GM21786 (cell line): Measurements from ENCODE around the gene ATP1A3.
"Not testable (repeated sequence)": the region's sequence is repeated elsewhere in the genome, so short reads cannot be mapped to it uniquely, and the experiment has no call there.

Source experiments
- ATAC-seq: cut with Tn5 transposase; IDR thresholded peaks from one replicate; pipeline ENCODE4 v1.9.1; 2021; ENCODE audit not compliant: unreplicated experiment

The ATP1A3 gene

GRCh38 chr19:41993612-41994483, at the start of gene ATP1A3:
Gene ATP1A3 (minus strand): TSS chr19:41994230. CDS start chr19:41994076, 154 bp downstream.
- no peak for ATAC-seq

GRCh38 chr19:42042455-42043170, 48.6 kb upstream of the ATP1A3 start:
- ATAC-seq: no peak

DNA sequence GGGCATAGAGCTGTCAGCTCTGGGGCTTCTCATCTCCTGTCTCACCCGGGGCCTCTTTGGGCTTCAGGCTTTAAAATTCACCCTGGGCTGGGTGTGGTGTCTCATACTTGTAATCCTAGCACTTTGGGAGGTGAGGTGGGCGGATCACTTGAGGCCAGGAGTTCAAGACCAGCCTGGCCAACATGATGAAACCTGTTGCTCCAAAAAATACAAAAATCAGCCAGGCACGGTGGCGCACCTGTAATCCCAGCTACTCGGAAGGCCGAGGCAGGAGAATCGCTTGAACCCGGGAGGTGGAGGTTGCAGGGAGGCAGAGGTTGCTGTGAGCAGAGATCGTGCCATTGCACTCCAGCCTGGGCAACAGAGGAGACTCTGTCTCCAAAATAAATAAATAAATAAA, 46.5 kb upstream of the ATP1A3 start:
- ATAC-seq: not testable (repeated sequence)

DNA sequence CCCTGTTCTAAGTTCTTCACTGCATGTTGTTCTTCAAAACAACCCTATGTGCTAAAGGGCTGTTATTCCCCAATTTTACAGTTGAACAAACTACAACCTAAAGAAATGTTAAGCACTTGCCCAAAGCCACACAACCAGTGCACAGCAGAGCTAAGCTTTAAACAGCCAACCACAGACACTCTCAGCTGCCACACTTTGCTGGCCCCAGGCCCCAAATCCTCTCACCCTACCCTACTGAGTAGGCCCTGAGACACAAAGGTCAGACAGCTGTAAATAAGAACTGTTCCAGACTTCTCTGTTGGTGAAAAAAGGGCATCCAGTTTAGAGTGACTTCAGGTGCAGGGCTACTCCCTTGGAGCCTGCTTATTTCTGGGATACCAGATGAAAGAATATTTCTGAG, 46.0 kb upstream of the ATP1A3 start:
- ATAC-seq: no peak

DNA sequence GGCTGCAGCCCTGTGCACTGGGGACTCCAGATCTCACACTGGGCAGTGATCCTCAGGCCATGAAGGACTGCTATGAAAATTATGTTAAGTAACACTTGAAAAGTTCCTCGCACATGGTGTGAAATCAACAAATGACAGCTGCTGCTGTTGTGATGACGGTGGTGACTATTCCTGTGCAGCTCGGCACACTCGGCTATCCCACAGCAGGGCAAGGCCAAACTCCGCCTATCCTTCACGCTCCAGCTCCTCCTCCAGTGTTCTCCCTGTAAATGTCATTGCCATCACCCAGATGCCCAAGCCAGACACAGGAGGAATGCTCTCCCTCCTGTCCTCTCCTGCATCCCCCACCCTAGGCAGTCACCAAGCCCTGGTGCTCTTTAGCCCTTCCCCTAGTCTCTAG, 44.6 kb upstream of the ATP1A3 start:
- no peak for ATAC-seq

DNA sequence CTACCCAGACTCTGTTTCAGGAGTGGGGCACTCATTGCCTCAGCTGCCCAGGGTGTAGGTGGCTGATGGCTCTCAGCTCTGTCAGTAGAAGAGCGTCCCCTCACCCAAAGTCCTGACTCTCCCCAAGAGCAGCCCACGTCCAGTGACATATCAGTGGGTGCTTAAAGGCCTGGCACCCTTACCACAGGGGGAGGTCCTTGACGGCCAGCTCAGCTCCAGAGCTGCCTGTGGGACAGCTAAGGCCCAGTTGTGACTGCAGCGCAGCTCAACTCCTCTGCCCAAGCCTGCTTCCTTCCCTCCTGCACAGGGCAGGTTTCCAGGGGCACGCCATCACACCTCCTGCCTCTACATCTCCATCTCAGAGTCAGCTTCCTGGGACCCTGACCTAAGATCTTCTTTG, 43.6 kb upstream of the ATP1A3 start:
- no peak for ATAC-seq

GRCh38 chr19:42034640-42035391, 40.8 kb upstream of the ATP1A3 start:
- not testable (repeated sequence) for ATAC-seq

GRCh38 chr19:42033413-42033812, 39.4 kb upstream of the ATP1A3 start:
- no peak for ATAC-seq

GRCh38 chr19:42032431-42032830, 38.4 kb upstream of the ATP1A3 start:
- no peak for ATAC-seq

GRCh38 chr19:42030645-42031440, 36.8 kb upstream of the ATP1A3 start:
- no peak for ATAC-seq

- no peak for ATAC-seq
These were observed 34.5 kb upstream of the ATP1A3 start for GRCh38 chr19:42028304-42029216.

- ATAC-seq: no peak
These were observed 30.6 kb upstream of the ATP1A3 start for GRCh38 chr19:42024622-42025111.

DNA sequence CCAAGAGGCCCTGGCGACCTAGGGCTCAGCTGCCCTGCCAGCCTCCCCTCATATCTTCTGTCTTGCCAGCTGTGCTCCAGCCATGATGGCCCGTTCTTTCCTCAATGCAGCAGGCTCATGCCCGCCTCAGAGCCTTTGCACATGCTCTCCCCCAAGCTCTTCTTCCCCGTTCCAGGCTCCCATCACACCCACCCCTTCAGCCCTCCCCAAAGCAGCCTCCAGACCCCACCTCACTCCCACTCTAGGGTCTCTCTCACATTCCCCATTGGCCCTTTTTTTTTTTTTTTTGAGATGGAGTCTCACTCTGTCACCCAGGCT, 29.9 kb upstream of the ATP1A3 start:
- no peak for ATAC-seq

- ATAC-seq: no peak
These were observed 29.3 kb upstream of the ATP1A3 start for GRCh38 chr19:42023121-42023942.

DNA sequence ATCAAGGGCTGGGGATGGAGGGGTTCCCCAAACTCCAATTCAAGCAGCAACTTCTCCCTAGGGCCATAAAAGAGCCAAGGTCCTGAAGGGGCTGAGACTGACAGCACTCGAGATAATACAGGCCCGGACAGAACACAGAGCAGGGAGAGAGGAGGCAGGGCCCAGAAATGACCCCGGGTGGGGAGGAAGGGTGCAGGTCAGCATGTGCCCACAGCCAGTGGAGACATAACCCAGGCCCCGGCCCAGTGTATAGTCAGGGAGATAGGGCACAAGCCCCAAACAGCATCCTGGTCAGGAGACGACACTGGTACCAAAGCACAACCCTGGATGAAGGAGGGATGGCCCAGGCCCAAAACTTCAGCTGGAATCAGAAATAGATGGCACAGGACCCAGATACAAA, 28.6 kb upstream of the ATP1A3 start:
- ATAC-seq: no peak

GRCh38 chr19:42021185-42021584, 27.2 kb upstream of the ATP1A3 start:
- no peak for ATAC-seq

DNA sequence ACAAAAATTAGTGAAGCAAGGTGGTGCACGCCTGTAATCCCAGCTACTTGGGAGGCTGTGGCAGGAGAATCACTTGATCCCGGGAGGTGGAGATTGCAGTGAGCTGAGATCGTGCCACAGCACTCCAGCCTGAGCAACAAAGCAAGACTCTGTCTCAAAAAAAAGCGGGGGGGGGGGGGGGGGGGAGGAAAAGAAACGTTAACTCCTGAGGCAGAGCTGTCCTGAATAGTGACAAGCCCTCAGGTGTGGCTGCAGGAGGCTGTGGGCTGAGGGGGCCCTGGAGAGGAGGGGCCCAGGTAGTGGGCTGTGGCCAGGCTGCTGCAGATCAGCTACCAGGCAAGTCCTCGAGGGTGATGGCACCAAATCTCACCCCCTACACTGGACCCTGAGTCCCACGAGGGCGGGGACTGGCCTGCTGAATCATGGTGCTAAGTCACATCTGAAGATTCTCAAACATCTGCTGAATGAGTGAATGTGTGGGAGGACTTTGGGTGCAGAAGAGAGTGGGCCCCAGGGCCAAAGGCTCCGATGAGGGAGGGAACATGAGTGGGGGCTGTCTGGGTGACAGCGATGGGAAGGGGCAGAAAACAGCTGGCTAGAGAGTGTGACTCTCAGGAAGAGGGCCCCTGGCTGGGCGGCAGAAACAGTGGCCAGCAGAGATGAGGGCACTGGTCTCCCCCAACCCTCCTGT, 24.6 kb upstream of the ATP1A3 start:
- ATAC-seq: no peak

DNA sequence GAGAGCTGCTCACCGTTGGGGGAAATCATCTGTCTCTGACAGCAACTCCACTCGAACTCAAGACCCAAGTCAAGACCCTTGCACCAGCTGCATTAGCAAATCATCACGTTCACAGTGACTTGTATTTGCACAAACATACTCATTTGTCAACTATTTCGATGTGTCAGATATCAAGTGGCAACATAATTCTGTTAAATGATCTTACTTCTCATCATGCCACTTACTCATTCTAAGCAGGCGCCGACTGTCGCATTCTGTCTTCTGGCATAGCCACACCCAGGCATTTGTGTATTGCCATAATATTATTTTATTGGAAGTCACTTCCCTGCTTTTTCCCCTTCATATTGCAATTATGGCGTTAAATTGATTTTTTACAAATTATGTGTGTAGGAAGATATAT, 23.0 kb upstream of the ATP1A3 start:
- ATAC-seq: no peak
